ENCODE data around the gene CYP2C19. TPM values are rescaled to one million over a fixed set of nuclear protein-coding genes. Genes with fewer than 3 reads are reported as not detected.
"Not testable (repeated sequence)": the region's sequence is repeated elsewhere in the genome, so short reads cannot be mapped to it uniquely, and the experiment has no call there.

Gene CYP2C19
- total RNA-seq (not detected), polyA plus RNA-seq (ENCODE audit: insufficient read depth in 1 of 8, insufficient read length in 8 of 8, low replicate concordance in 1 of 8) (under 1 TPM in 2 of 8 donors, not detected in 6; 0.05 to 0.19 TPM)
- long read RNA-seq, donor 1: 0 reads
- long read RNA-seq, donor 2: 0 reads
- long read RNA-seq, donor 3: 0 reads
- long read RNA-seq, donor 4: 0 reads
- long read RNA-seq, donor 5: 0 reads
- long read RNA-seq, donor 6: 0 reads
- long read RNA-seq, donor 7: 0 reads
- long read RNA-seq, donor 8: 0 reads
- long read RNA-seq, donor 9: 0 reads
- long read RNA-seq, donor 10: 0 reads
- long read RNA-seq, donor 11: 0 reads

DNA sequence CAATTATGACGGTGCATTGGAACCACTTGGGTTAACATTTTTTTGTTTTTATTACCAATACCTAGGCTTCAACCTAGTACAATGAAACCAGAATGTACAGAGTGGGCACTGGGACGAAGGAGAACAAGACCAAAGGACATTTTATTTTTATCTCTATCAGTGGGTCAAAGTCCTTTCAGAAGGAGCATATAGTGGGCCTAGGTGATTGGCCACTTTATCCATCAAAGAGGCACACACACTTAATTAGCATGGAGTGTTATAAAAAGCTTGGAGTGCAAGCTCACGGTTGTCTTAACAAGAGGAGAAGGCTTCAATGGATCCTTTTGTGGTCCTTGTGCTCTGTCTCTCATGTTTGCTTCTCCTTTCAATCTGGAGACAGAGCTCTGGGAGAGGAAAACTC lies at the start of gene CYP2C19:
Gene CYP2C19, plus strand, starts transcription at position 289 of the 400 bp plus-strand sequence. Its CDS starts 25 bp downstream, at position 314.
- H3K4me1 ChIP-seq (ENCODE audit: control insufficient read depth, insufficient read depth, low read length): no peaks in the 10 kb centered on the region
- H3K4me3 ChIP-seq (ENCODE audit: low read length): no peak within 1 kb of the TSS
- WGBS (ENCODE audit: insufficient coverage): no CpG with 5 or more reads among the region's 3 CpGs
- H3K27me3 ChIP-seq (ENCODE audit: control insufficient read depth, insufficient read depth, low read length): no peaks in the 10 kb centered on the region
- H3K36me3 ChIP-seq (ENCODE audit: control insufficient read depth, insufficient read depth, low read length): no peaks in the 10 kb centered on the region
- no peak within 1 kb of the TSS for H3K27ac ChIP-seq (ENCODE audit: low read length)
- peaks cover 10% of the 10 kb centered on the region for H3K9me3 ChIP-seq (replicated peaks; ENCODE audit: control insufficient read depth, low read depth, low read length)
- DNase-seq: no peak

DNA sequence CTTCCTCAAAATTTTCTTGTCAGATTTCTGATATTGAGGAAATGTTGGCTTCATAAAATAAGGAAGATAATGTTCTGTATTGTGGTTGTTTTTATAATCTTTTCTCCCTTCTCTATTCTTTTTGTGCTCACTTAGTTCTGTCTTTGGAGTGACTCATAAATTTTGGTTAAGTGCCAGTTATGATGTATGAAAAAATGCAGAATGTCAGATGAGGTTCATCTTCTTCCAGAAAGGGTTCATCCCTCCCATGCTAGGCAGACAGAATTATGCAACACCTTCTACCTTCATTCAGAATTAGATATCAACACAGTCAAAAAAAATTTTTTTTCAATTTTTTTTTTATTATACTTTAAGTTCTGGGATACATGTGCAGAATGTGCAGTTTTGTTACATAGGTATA lies 36.6 kb upstream of the CYP2C19 start:
- H3K27ac ChIP-seq (ENCODE audit: low read length): no peak overlapping the region
- DNase-seq: no peak
- no peaks in the 10 kb centered on the region for H3K9me3 ChIP-seq (replicated peaks; ENCODE audit: control insufficient read depth, low read depth, low read length)
- H3K4me1 ChIP-seq (ENCODE audit: control insufficient read depth, insufficient read depth, low read length): no peaks in the 10 kb centered on the region
- no peak overlapping the region for H3K4me3 ChIP-seq (ENCODE audit: low read length)
- H3K27me3 ChIP-seq (ENCODE audit: control insufficient read depth, insufficient read depth, low read length): no peaks in the 10 kb centered on the region
- no peaks in the 10 kb centered on the region for H3K36me3 ChIP-seq (ENCODE audit: control insufficient read depth, insufficient read depth, low read length)

DNA sequence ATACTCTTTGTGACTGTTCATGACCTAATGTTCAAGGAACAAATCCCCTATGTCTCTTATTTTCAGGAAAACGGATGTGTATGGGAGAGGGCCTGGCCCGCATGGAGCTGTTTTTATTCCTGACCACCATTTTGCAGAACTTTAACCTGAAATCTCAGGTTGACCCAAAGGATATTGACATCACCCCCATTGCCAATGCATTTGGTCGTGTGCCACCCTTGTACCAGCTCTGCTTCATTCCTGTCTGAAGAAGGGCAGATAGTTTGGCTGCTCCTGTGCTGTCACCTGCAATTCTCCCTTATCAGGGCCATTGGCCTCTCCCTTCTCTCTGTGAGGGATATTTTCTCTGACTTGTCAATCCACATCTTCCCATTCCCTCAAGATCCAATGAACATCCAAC lies 27.3 kb upstream of the CYP2C19 start:
- WGBS (ENCODE audit: insufficient coverage): no CpG with 5 or more reads among the region's 3 CpGs
- no peak overlapping the region for H3K27ac ChIP-seq (ENCODE audit: low read length)
- H3K9me3 ChIP-seq (replicated peaks; ENCODE audit: control insufficient read depth, low read depth, low read length): no peaks in the 10 kb centered on the region
- DNase-seq: no peak
- H3K27me3 ChIP-seq (ENCODE audit: control insufficient read depth, insufficient read depth, low read length): no peaks in the 10 kb centered on the region
- H3K4me3 ChIP-seq (ENCODE audit: low read length): no peak overlapping the region
- no peaks in the 10 kb centered on the region for H3K4me1 ChIP-seq (ENCODE audit: control insufficient read depth, insufficient read depth, low read length)
- no peaks in the 10 kb centered on the region for H3K36me3 ChIP-seq (ENCODE audit: control insufficient read depth, insufficient read depth, low read length)

DNA sequence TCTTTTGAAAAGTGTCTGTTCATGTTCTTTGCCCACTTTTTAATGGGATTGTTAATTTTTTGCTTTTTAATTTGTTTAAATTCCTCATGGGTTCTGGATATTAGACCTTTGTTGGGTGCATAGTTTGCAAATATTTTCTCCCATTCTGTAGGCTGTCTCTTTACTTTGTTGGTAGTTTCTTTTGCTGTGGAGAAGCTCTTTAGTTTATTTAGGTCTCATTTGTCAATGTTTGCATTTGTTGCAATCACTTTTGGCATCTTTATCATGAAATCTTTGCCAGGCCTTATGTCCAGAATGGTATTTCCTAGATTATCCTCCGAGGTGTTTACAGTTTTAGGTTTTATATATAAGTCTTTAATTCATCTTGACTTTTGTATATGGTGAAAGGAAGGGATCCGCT lies 23.9 kb upstream of the CYP2C19 start:
- WGBS (ENCODE audit: insufficient coverage): no CpG with 5 or more reads among the region's 2 CpGs
- Histone ChIP-seq H3K9me3 (replicated peaks; ENCODE audit: control insufficient read depth, low read depth, low read length) (peaks cover 12% of the 10 kb centered on the region), H3K36me3 (ENCODE audit: control insufficient read depth, insufficient read depth, low read length) (no peaks in the 10 kb centered on the region), H3K27me3 (ENCODE audit: control insufficient read depth, insufficient read depth, low read length) (no peaks in the 10 kb centered on the region), H3K4me3 (ENCODE audit: low read length) (no peak overlapping the region), H3K27ac (ENCODE audit: low read length) (no peak overlapping the region), H3K4me1 (ENCODE audit: control insufficient read depth, insufficient read depth, low read length) (no peaks in the 10 kb centered on the region)
- no peak for DNase-seq

DNA sequence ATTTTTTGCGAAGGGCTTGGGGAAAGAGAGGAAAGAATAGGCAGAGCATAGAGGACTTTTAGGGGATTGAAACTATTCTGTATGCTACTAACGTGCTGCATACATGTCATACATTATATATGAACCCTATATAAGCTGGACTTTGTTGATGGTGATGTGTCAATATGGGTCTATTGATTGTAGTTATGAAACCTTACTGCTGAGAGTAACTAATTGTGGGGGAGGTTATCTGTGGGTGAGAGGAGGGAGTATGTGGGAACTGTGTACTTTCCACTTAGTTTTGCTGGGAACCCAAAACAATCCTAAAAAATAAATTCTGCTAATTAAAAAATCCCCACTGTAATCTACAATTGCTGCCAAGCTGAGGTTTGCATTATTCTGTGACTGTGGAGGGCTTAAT lies 15.3 kb upstream of the CYP2C19 start:
- Histone ChIP-seq H3K27ac (ENCODE audit: low read length) (no peak overlapping the region), H3K4me1 (ENCODE audit: control insufficient read depth, insufficient read depth, low read length) (no peaks in the 10 kb centered on the region), H3K36me3 (ENCODE audit: control insufficient read depth, insufficient read depth, low read length) (no peaks in the 10 kb centered on the region), H3K9me3 (replicated peaks; ENCODE audit: control insufficient read depth, low read depth, low read length) (peaks cover 16% of the 10 kb centered on the region), H3K4me3 (ENCODE audit: low read length) (no peak overlapping the region), H3K27me3 (ENCODE audit: control insufficient read depth, insufficient read depth, low read length) (no peaks in the 10 kb centered on the region)
- no peak for DNase-seq
- WGBS (ENCODE audit: insufficient coverage): no CpG with 5 or more reads among the region's 2 CpGs

DNA sequence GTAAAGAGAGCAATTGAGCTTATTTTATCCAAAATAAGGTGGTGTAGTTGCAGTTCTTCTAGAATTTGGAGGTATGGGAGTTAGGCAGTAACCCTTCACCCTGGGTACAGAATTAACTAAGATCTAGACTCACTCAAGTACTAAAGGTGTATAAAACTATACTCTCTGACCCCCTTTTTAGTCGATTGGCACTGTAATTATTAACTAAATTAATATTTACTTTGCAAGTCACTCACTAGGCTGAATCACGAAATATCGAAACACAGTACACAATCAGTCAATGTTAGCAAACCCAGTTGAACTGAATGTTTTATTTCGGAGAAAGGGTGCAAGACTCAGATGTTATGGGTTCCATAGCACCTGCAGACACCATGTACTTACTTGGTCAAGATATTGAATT lies 14.6 kb upstream of the CYP2C19 start:
- no peak for DNase-seq
- Histone ChIP-seq H3K9me3 (replicated peaks; ENCODE audit: control insufficient read depth, low read depth, low read length) (peaks cover 12% of the 10 kb centered on the region), H3K4me1 (ENCODE audit: control insufficient read depth, insufficient read depth, low read length) (no peaks in the 10 kb centered on the region), H3K27me3 (ENCODE audit: control insufficient read depth, insufficient read depth, low read length) (no peaks in the 10 kb centered on the region), H3K36me3 (ENCODE audit: control insufficient read depth, insufficient read depth, low read length) (no peaks in the 10 kb centered on the region), H3K4me3 (ENCODE audit: low read length) (no peak overlapping the region), H3K27ac (ENCODE audit: low read length) (no peak overlapping the region)
- no CpG with 5 or more reads among the region's 4 CpGs for WGBS (ENCODE audit: insufficient coverage)

DNA sequence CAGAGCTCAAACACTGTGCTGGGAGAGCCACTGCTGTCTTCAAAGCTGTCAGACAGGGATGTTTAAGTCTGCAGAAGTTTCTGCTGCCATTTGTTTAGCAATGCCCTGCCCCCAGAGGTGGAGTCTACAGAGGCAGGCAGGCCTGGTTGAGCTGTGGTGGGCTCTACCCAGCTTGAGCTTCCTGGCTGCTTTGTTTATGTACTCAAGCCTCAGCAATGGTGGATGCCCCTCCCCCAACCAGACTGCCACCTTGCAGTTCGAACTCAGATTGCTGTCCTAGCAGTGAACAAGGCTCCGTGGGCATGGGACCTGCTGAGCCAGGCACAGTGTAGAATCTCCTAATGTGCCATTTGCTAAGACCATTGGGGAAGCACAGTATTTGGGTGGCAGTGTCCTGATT lies 4.6 kb upstream of the CYP2C19 start:
- Histone ChIP-seq H3K4me1 (ENCODE audit: control insufficient read depth, insufficient read depth, low read length) (no peaks in the 10 kb centered on the region), H3K27ac (ENCODE audit: low read length) (no peak overlapping the region), H3K36me3 (ENCODE audit: control insufficient read depth, insufficient read depth, low read length) (no peaks in the 10 kb centered on the region), H3K9me3 (replicated peaks; ENCODE audit: control insufficient read depth, low read depth, low read length) (peaks cover 6% of the 10 kb centered on the region), H3K4me3 (ENCODE audit: low read length) (no peak overlapping the region), H3K27me3 (ENCODE audit: control insufficient read depth, insufficient read depth, low read length) (no peaks in the 10 kb centered on the region)
- 57% methylated on average over 2 of the region's 2 CpGs for WGBS (ENCODE audit: insufficient coverage)
- DNase-seq: no peak

DNA sequence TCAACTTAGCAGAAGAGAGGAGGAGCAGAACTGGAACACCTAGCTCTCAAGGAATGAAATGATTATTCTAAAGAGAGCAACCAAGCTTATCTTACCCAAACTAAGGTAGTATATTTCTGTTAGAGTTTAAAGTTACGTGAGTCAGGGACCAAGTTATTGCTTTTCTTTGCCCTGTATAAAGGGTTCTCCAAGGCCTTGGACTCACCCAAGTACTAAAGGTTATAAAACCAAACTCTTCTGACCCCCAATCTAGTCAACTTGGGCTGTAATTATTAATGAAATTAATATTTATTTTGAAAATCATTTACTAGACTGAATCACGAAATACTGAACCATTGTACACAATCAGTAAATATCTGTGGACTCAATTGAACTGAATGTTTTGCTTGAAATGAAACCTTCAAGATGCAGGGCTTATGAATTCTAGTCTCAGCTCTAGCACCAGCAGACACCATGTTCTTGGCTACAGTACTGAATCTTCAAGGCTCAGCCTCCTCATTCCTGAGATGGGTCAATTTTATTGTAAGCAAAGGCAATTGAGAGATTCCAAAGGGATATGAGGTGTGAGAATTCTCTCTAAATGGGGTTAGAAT lies 1.8 kb upstream of the CYP2C19 start:
- WGBS (ENCODE audit: insufficient coverage): no CpG with 5 or more reads among the region's 2 CpGs
- H3K36me3 ChIP-seq (ENCODE audit: control insufficient read depth, insufficient read depth, low read length): no peaks in the 10 kb centered on the region
- no peak overlapping the region for H3K4me3 ChIP-seq (ENCODE audit: low read length)
- H3K27me3 ChIP-seq (ENCODE audit: control insufficient read depth, insufficient read depth, low read length): no peaks in the 10 kb centered on the region
- H3K27ac ChIP-seq (ENCODE audit: low read length): no peak overlapping the region
- peaks cover 7% of the 10 kb centered on the region for H3K9me3 ChIP-seq (replicated peaks; ENCODE audit: control insufficient read depth, low read depth, low read length)
- DNase-seq: no peak
- no peaks in the 10 kb centered on the region for H3K4me1 ChIP-seq (ENCODE audit: control insufficient read depth, insufficient read depth, low read length)

DNA sequence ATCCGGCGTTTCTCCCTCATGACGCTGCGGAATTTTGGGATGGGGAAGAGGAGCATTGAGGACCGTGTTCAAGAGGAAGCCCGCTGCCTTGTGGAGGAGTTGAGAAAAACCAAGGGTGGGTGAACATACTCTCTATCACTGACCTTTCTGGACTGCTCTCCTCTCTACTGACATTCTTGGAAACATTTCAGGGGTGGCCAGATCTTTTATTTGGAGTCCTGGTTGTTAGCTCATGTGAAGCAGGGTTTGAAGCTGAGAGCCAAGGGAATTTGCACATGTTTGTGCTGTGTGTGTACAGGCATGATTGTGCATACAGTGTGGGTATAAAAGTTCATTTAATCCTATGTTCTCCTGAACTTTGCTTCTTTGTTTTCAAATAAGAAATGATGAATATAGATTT lies 12.9 kb downstream of the CYP2C19 start:
- not testable (repeated sequence) for H3K36me3 ChIP-seq (ENCODE audit: control insufficient read depth, insufficient read depth, low read length); DNase-seq; H3K9me3 ChIP-seq (replicated peaks; ENCODE audit: control insufficient read depth, low read depth, low read length); H3K4me1 ChIP-seq (ENCODE audit: control insufficient read depth, insufficient read depth, low read length); H3K27me3 ChIP-seq (ENCODE audit: control insufficient read depth, insufficient read depth, low read length); H3K27ac ChIP-seq (ENCODE audit: low read length); H3K4me3 ChIP-seq (ENCODE audit: low read length)
- 92% methylated on average over 4 of the region's 6 CpGs for WGBS (ENCODE audit: insufficient coverage)

DNA sequence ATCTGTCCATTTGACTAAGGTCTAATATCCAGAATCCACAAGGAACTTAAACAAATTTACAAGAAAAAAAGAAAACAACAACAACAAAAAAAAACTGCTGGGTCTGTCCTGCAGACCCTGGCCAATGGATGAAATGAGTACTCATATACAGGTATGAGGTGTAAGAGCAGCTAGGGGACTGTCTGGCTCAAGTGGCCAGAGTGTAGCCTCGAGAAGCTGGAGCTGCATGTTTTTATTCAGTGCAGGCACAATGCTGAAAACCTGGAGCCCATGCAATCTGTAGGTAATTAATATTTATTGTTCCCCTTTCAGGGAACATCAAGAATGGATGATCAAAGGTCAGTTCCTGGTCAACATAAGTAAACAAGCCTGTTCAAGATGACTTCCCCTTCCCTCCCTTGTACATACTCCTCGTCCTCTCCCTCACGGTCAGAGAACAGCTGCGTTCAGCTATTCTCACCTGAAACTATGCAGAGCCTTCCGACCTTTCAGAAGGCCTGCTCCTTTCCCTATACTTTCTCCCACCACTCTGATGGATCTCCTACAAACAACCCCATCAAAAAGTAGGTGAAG lies 15.5 kb downstream of the CYP2C19 start:
- Histone ChIP-seq H3K4me1 (ENCODE audit: control insufficient read depth, insufficient read depth, low read length) (no peaks in the 10 kb centered on the region), H3K4me3 (ENCODE audit: low read length) (no peak overlapping the region), H3K27ac (ENCODE audit: low read length) (no peak overlapping the region), H3K27me3 (ENCODE audit: control insufficient read depth, insufficient read depth, low read length) (no peaks in the 10 kb centered on the region), H3K9me3 (replicated peaks; ENCODE audit: control insufficient read depth, low read depth, low read length) (no peaks in the 10 kb centered on the region), H3K36me3 (ENCODE audit: control insufficient read depth, insufficient read depth, low read length) (no peaks in the 10 kb centered on the region)
- 69% methylated on average over 4 of the region's 5 CpGs for WGBS (ENCODE audit: insufficient coverage)
- DNase-seq: no peak
